Prostate gland (tissue), 2 donors: ENCODE data around the gene DENND2A. TPM values are rescaled to one million over a fixed set of nuclear protein-coding genes. Genes with fewer than 3 reads are reported as not detected.

ENCODE experiments used
- DNase-seq: peaks from one replicate; pipeline ENCODE4 v3.0.0-alpha.2; 2019; ENCODE audit warnings: low spot score
- H3K27ac ChIP-seq, 2 donors: fragments of 200-600 bp; sonication (generic); 2 replicates each; pipeline ENCODE4 v1.5.1; 2017 to 2019
- H3K27me3 ChIP-seq: fragments of 200-600 bp; sonication (generic); replicated peaks from 2 replicates; pipeline ENCODE4 v1.5.1; 2019; ENCODE audit not compliant: insufficient read depth
- H3K36me3 ChIP-seq, 2 donors: fragments of 200-600 bp; sonication (generic); 1 replicate in 1 of 2; 2 replicates in 1 of 2; pipeline versions ENCODE4 v1.5.1 to v1.8.1; 2017 to 2019
- H3K4me1 ChIP-seq: fragments of 200-600 bp; sonication (generic); replicated peaks from 2 replicates; pipeline ENCODE4 v1.5.1; 2019
- H3K4me3 ChIP-seq, 2 donors: fragments of 200-600 bp; sonication (generic); 2 replicates each; pipeline ENCODE4 v1.5.1; 2017 to 2019
- H3K9me3 ChIP-seq: fragments of 200-600 bp; sonication (generic); 2 replicates; pipeline ENCODE4 v1.5.1; 2017
- CTCF ChIP-seq, 4 experiments: fragments of 200-600 bp in 2 of 4; fragments of 450-650 bp in 2 of 4; sonication (generic) in 2 of 4; IDR thresholded peaks; 1 replicate in 3 of 4; 2 replicates in 1 of 4; pipeline ENCODE4 v1.5.1; 2016 to 2019; ENCODE audit warnings: antibody characterized with exemption in 4 of 4, mild to moderate bottlenecking in 2 of 4, moderate library complexity in 2 of 4
- POLR2A ChIP-seq: fragments of 450-650 bp; IDR thresholded peaks from one replicate; pipeline ENCODE4 v1.6.1; 2016; ENCODE audit warnings: antibody characterized with exemption, mild to moderate bottlenecking
- POLR2AphosphoS5 ChIP-seq: sonication (generic); formaldehyde crosslinking; IDR thresholded peaks from one replicate; pipeline ENCODE4 v1.6.1; 2017; ENCODE audit warnings: antibody characterized with exemption
- WGBS: methylation state at CpG from one replicate; pipeline ENCODE4 v1.1.5; 2018; 5-methylcytosine and 5-hydroxymethylcytosine counted together
- intact Hi-C: fragments of 100-400 bp; cut with DNase I; formaldehyde crosslinking; loops from one replicate; pipeline ENCODE4 v1.14.2; 2022
- total RNA-seq, 2 donors: library from RNA; depleted of rRNA; stranded (reverse); fragments of >200 nt; gene quantifications; one replicate each; pipeline ENCODE4 v1.1.0, GENCODE V29; 2016

The DENND2A gene
- total RNA-seq, 2 donors from 2014 or later, result 4.0 to 9.2 TPM

- no peaks in the 10 kb centered on the region for H3K4me1 ChIP-seq
- H3K36me3 ChIP-seq, result no peaks in the 10 kb centered on the region
- WGBS, result 87% methylated on average over 13 of the region's 13 CpGs
- DNase-seq, result no peak
- intact Hi-C loops, result no loop called here
- H3K9me3 ChIP-seq, result no peaks in the 10 kb centered on the region
- TF ChIP-seq CTCF (IDR thresholded peaks at IDR 0.05), result no peak
- TF ChIP-seq POLR2AphosphoS5, result no peak
- TF ChIP-seq POLR2A, result no peak
- no peaks in the 10 kb centered on the region for H3K27me3 ChIP-seq
- no peak overlapping the region for H3K27ac ChIP-seq
- no peak overlapping the region for H3K4me3 ChIP-seq
Observed at GRCh38 chr7:140594131-140594691, 46.4 kb downstream of the DENND2A start.

- WGBS, result 90% methylated on average over 4 of the region's 4 CpGs
- Histone ChIP-seq H3K9me3 (no peaks in the 10 kb centered on the region), H3K4me3 (no peak overlapping the region), H3K36me3 (no peaks in the 10 kb centered on the region), H3K27ac (no peak overlapping the region), H3K27me3 (no peaks in the 10 kb centered on the region), H3K4me1 (no peaks in the 10 kb centered on the region)
- TF ChIP-seq CTCF (IDR thresholded peaks at IDR 0.05) (no peak), POLR2A (no peak), POLR2AphosphoS5 (no peak)
- intact Hi-C loops, result no loop called here
- no peak for DNase-seq
Observed at GRCh38 chr7:140593672-140593982, 47.0 kb downstream of the DENND2A start.

- WGBS, result 82% methylated on average over 9 of the region's 9 CpGs
- H3K4me3 ChIP-seq, result no peak overlapping the region
- H3K4me1 ChIP-seq, result no peaks in the 10 kb centered on the region
- H3K36me3 ChIP-seq, result no peaks in the 10 kb centered on the region
- intact Hi-C loops, result no loop called here
- no peak for DNase-seq
- TF ChIP-seq CTCF (IDR thresholded peaks at IDR 0.05), result no peak
- no peak for TF ChIP-seq POLR2AphosphoS5
- TF ChIP-seq POLR2A, result no peak
- H3K27me3 ChIP-seq, result no peaks in the 10 kb centered on the region
- no peaks in the 10 kb centered on the region for H3K9me3 ChIP-seq
- no peak overlapping the region for H3K27ac ChIP-seq
Observed at GRCh38 chr7:140592964-140593671, 47.5 kb downstream of the DENND2A start.

- Histone ChIP-seq H3K36me3 (no peaks in the 10 kb centered on the region), H3K27ac (no peak overlapping the region), H3K9me3 (no peaks in the 10 kb centered on the region), H3K4me1 (no peaks in the 10 kb centered on the region), H3K4me3 (no peak overlapping the region), H3K27me3 (no peaks in the 10 kb centered on the region)
- TF ChIP-seq POLR2A (no peak), POLR2AphosphoS5 (no peak), CTCF (IDR thresholded peaks at IDR 0.05) (no peak)
- DNase-seq, result no peak
- intact Hi-C loops, result no loop called here
- WGBS, result 61% methylated on average over 3 of the region's 3 CpGs
Observed at GRCh38 chr7:140591180-140591902, 49.3 kb downstream of the DENND2A start.

GRCh38 chr7:140587243-140587642 is 53.4 kb downstream of the DENND2A start:
- H3K27me3 ChIP-seq, result no peaks in the 10 kb centered on the region
- WGBS, result 91% methylated on average over 9 of the region's 9 CpGs
- DNase-seq, result no peak
- H3K9me3 ChIP-seq, result no peaks in the 10 kb centered on the region
- no peaks in the 10 kb centered on the region for H3K4me1 ChIP-seq
- no peak overlapping the region for H3K4me3 ChIP-seq
- H3K36me3 ChIP-seq, result no peaks in the 10 kb centered on the region
- no peak for TF ChIP-seq CTCF (IDR thresholded peaks at IDR 0.05)
- H3K27ac ChIP-seq, result no peak overlapping the region
- intact Hi-C loops, result no loop called here
